Muscle layer of duodenum (tissue), 2 donors: Measurements from ENCODE around the gene ICA1.
"Not testable (repeated sequence)": the region's sequence is repeated elsewhere in the genome, so short reads cannot be mapped to it uniquely, and the experiment has no call there.

Source experiments
- H3K27ac ChIP-seq: one replicate; pipeline ENCODE4 v1.7.0; 2013; ENCODE audit warnings: mild to moderate bottlenecking, low read length
- H3K27me3 ChIP-seq: one replicate; pipeline ENCODE4 v1.7.0; 2013; ENCODE audit warnings: low read depth, mild to moderate bottlenecking, control low read depth, low read length
- H3K36me3 ChIP-seq, 2 donors: one replicate each; pipeline ENCODE4 v1.7.0; 2013; ENCODE audit warnings: low read length in 2 of 2, control low read depth in 1 of 2, mild to moderate bottlenecking in 1 of 2; ENCODE audit not compliant: insufficient read depth in 2 of 2, control insufficient read depth in 1 of 2
- H3K4me1 ChIP-seq, 2 donors: one replicate each; pipeline ENCODE4 v1.7.0; 2013; ENCODE audit warnings: low read length in 2 of 2, mild to moderate bottlenecking in 2 of 2, control low read depth in 1 of 2, moderate library complexity in 1 of 2; ENCODE audit not compliant: insufficient read depth in 2 of 2, control insufficient read depth in 1 of 2
- H3K4me3 ChIP-seq, 2 donors: one replicate each; pipeline ENCODE4 v1.7.0; 2013; ENCODE audit warnings: low read length in 2 of 2, low read depth in 1 of 2, mild to moderate bottlenecking in 1 of 2
- H3K9me3 ChIP-seq, 2 donors: one replicate each; pipeline ENCODE4 v1.7.0; 2013; ENCODE audit warnings: low read length in 2 of 2, control low read depth in 1 of 2, mild to moderate bottlenecking in 1 of 2; ENCODE audit not compliant: control insufficient read depth in 1 of 2
- donor health status: healthy.

Gene ICA1

DNA sequence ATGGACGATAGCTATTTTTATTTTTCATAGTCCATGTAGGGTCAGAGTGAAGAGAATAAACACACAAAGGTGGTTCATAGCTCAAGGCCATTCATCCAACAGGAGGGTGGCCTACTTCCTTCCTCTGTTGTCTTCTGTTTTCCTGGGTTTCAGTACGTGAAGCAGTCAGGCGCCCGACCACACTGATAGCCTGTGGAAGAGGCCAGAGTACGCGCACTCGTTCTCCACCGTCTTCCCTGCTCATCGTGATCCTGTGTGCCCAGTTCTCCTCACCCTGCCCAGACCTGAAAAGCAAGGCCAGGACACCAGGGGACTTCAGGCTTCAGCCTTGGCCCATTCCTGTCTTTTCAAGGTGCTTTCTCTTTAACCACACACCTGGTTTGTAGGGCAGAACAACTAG, 158.7 kb downstream of the ICA1 start:
- Histone ChIP-seq H3K4me3 (no peak overlapping the region), H3K27ac (no peak overlapping the region), H3K9me3 (peaks cover 0 to 8% of the 10 kb centered on the region in 2 donors), H3K27me3 (no peaks in the 10 kb centered on the region), H3K4me1 (no peaks in the 10 kb centered on the region), H3K36me3 (no peaks in the 10 kb centered on the region)

DNA sequence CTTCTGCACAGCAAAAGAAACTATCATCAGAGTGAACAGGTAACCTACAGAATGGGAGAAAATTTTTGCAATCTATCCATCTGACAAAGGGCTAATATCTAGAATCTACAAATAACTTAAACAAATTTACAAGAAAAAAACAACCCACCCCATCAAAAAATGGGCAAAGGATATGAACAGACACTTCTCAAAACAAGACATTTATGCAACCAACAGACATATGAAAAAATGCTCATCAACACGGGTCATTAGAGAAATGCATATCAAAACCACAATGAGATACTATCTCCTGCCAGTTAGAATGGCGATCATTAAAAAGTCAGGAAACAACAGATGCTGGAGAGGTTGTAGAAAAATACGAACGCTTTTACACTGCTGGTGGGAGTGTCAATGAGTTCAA, 160.7 kb downstream of the ICA1 start:
- not testable (repeated sequence) for H3K27me3 ChIP-seq, H3K9me3 ChIP-seq, H3K36me3 ChIP-seq, H3K27ac ChIP-seq, H3K4me1 ChIP-seq, H3K4me3 ChIP-seq

DNA sequence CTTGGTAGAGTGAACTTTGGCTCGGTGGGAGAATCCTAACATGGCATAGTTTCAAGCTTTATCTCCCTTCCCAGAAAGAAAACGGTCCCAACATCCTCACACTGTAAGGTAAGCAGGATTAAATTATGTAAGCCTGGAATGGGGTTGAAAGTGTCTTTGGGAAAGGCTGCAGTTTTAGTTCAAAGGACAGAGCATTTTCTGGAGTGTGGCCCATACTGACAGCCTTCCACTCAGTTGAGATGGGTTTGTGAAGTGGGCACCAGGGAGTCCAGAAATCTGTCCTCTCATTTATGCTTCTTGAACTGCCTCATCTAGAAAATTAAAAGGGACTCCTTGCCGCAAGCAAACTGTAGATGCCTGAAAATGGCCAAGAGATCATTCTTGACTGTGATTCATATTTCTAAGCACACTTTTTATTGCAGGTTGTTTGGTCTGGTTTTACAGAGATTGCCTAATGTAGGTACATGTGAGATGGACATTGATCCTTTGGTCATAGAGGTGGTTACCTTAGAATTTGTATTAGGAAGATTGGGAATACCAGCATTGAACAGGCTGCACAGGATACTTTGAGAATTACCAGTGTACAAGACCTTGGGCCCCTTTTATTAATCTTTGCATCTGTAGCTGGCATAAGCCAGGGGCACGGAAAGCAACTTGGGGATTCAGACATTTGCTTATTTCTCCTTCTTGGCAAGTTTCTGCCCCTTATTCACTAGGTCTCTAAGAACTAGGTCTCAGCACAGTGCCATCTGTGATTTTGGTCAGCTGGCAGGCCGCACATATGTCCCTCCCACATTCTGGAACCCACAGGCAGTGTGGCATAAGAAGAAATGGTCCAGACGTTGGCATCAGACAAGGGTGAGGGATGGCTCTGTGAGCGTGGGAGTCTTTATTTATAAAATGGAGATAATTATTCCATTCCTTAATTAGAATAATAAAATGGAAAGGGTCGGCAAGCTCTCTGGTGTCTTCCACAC, 167.5 kb downstream of the ICA1 start:
- Histone ChIP-seq H3K4me3 (no peak overlapping the region), H3K36me3 (no peaks in the 10 kb centered on the region), H3K27ac (no peak overlapping the region), H3K9me3 (peaks cover 0 to 2% of the 10 kb centered on the region in 2 donors), H3K27me3 (no peaks in the 10 kb centered on the region), H3K4me1 (no peaks in the 10 kb centered on the region)

DNA sequence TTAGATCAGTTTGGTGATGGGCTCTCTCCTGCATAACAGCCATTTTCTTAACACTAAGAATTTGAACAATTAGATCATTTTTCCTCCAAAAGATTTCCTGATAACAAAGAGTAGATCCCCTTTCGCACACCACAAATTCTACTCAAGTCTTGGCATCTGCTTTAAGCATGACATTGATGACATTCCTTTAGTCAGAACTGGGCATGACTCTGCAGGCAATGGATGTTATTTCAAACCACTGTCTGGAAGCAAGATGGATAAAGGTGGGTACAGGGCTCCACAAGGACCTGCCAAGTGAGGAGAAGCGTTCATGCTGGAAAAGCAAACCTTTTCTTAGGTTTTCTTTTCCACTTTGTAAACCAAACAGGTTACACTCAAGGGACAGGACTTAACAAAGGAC, 169.8 kb downstream of the ICA1 start:
- Histone ChIP-seq H3K4me3 (no peak overlapping the region), H3K36me3 (peaks cover 0 to 4% of the 10 kb centered on the region in 2 donors), H3K9me3 (no peaks in the 10 kb centered on the region), H3K4me1 (no peaks in the 10 kb centered on the region), H3K27me3 (no peaks in the 10 kb centered on the region), H3K27ac (no peak overlapping the region)

DNA sequence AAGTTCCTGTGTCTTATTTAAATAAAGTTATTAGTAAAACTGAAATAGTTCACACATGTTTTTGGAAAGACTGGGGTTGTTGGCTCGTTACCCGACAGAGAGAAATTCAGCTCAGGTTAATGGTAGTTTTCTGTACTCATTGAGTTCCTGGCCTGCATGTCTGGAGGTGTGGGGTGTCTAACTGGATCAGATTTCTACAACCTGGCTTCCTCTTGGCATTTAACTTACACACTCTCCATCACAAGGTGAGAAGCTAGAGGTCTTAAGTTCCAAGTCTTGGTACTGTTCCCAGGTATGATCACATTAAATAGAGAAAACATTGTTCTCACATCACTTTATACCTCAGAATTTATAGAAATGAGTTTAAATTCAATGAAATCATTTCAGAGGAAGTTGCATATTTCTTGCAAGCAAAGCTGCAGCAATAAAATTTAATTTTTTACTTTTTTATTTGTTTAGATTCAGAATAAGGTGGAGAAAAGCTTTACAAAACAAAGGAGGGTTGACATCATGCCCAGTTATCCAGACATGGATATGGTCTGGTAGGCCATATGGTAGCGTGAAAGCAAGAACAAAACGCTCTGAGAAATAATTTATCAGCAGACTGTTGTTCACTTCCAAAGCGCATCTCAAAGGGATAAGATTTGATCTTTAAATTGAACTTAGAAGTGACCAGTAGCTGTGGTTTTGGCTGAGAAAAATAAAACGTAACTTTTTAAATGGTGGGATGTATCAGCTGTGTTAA, 172.8 kb downstream of the ICA1 start:
- H3K27ac ChIP-seq, result no peak overlapping the region
- no peaks in the 10 kb centered on the region for H3K27me3 ChIP-seq
- peaks cover 6 to 19% of the 10 kb centered on the region in 2 donors for H3K36me3 ChIP-seq
- H3K9me3 ChIP-seq, result no peaks in the 10 kb centered on the region
- H3K4me3 ChIP-seq, result no peak overlapping the region
- H3K4me1 ChIP-seq, result no peaks in the 10 kb centered on the region

DNA sequence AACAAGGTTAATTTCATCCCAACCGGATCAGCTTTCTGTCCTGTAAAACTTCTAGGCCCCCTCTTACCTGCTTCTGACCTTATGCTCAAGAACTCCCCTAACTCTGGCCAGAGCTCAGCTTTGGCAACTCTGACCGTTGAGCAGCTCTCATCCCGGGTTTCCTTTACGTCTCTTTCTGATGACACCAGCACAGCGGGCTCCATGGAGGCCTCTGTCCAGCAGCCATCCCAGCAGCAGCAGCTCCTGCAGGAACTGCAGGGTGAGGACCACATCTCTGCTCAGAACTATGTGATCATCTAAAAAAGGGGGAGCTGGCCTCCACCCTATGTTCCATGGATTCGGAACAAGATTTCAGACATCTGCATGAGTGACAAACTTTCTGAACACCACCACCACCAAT, 175.7 kb downstream of the ICA1 start:
- Histone ChIP-seq H3K36me3 (peaks cover 6 to 19% of the 10 kb centered on the region in 2 donors), H3K9me3 (no peaks in the 10 kb centered on the region), H3K27ac (no peak overlapping the region), H3K4me3 (no peak overlapping the region), H3K27me3 (no peaks in the 10 kb centered on the region), H3K4me1 (no peaks in the 10 kb centered on the region)

DNA sequence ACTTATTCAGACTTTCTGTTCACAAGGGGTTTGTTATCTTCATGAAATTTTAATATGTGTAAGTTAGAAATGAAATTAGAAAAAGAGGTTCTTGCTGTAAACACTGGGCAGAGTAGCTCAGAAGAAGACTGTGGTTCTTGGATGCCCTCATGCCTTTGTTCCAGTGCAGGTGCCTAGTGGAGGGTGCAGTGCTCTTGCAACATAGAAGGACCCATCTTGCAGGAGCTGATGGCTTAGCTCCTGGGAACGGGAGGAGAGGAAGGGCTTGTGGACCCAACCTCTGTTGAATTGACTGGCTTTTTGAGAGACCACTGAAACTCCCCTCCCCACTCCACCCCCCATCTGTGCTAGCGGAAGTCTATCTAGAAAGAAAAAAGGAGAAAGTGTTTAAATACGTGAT, 176.5 kb downstream of the ICA1 start:
- Histone ChIP-seq H3K9me3 (no peaks in the 10 kb centered on the region), H3K4me1 (no peaks in the 10 kb centered on the region), H3K36me3 (peaks cover 6 to 19% of the 10 kb centered on the region in 2 donors), H3K27me3 (no peaks in the 10 kb centered on the region), H3K27ac (no peak overlapping the region), H3K4me3 (no peak overlapping the region)

DNA sequence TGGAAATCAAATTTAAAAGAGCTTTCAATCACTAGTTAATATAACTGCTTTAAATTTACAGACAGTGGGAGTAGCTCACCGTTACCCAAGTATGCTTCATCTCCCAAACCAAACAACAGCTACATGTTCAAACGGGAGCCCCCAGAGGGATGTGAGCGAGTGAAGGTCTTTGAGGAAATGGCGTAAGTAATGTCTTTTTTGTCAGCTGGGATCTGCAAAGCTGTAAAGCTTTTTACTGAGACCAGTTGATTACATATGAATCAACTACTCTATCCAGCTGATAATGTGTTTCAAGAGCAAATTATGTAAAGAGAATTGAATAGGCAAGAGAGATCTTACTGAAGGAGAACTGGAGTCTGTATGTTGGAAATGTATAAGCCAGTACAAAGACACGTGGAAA, 177.1 kb downstream of the ICA1 start:
- H3K4me1 ChIP-seq, result no peaks in the 10 kb centered on the region
- H3K27ac ChIP-seq, result no peak overlapping the region
- no peaks in the 10 kb centered on the region for H3K27me3 ChIP-seq
- H3K9me3 ChIP-seq, result no peaks in the 10 kb centered on the region
- H3K4me3 ChIP-seq, result no peak overlapping the region
- H3K36me3 ChIP-seq, result peaks cover 6 to 19% of the 10 kb centered on the region in 2 donors

DNA sequence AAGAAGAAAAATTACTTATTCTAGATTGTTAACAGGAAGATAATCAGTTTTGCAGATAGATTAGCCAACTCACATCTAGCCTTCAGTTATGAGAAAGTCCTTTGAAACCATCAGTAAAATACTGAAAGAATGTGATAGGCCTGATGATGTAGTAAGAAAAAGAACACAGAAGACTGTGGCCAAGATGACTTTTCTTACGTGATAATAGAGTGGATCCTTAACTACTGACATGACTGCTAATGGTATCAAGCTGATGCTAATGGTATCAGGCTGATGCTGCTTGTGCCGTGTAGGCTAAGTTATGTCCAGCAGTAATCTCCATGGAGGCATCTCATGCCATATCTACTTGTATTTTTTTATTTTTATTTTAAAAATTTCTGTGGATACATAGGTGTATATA, 179.2 kb downstream of the ICA1 start:
- Histone ChIP-seq H3K4me3 (no peak overlapping the region), H3K27ac (no peak overlapping the region), H3K36me3 (peaks cover 6 to 19% of the 10 kb centered on the region in 2 donors), H3K9me3 (no peaks in the 10 kb centered on the region), H3K27me3 (no peaks in the 10 kb centered on the region), H3K4me1 (no peaks in the 10 kb centered on the region)

DNA sequence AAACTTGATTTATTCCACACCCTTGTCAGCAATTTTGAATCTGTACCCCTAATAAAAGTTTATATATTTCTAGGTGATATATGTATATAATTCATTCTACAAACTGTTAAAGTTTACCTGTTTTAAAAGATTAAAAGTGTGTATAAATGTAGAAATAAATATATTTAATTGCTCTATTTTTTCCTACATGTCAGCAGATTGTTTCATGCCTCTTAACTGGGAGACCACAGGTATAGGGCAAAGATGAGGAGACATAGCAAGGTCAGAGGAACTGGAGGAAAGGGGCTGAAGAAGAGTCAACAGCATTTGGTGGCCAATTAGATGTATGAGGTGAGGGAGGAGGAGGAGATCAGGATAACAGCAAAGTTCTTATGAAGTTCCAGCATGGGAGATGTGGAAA, 183.5 kb downstream of the ICA1 start:
- H3K4me3 ChIP-seq, result no peak overlapping the region
- H3K27ac ChIP-seq, result no peak overlapping the region
- no peaks in the 10 kb centered on the region for H3K4me1 ChIP-seq
- H3K9me3 ChIP-seq, result no peaks in the 10 kb centered on the region
- no peaks in the 10 kb centered on the region for H3K27me3 ChIP-seq
- H3K36me3 ChIP-seq, result no peaks in the 10 kb centered on the region

DNA sequence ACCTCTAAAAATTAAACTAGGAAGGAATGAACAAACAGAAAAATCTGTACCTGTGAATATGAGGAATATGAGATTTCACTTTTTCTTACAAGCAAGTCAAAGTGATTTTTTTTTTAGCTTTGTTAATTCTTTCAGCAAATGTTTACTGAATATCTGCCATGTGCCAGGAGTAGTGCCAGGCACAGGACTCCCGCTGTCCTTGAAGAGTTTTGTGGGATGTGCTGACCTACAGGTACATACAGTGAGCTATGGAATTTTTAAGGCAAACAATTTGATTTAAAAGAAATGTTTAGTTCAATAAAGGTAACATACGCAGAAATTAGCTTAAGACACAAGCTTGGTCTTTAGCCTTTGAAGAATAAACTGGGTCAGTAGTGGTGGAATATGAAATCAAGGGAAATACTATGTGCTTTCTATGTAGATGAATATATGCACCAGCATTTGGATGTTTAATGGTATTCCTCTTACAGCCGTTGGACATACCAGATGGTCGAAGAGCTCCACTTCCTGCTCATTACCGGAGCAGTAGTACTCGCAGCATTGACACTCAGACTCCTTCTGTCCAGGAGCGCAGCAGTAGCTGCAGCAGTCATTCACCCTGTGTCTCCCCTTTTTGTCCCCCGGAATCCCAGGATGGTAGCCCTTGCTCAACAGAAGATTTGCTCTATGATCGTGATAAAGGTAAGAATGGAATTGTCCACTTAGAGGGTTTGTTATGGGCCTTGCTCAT, 191.4 kb downstream of the ICA1 start:
- Histone ChIP-seq H3K4me3 (no peak overlapping the region), H3K9me3 (no peaks in the 10 kb centered on the region), H3K36me3 (peaks cover 0 to 5% of the 10 kb centered on the region in 2 donors), H3K27ac (no peak overlapping the region), H3K4me1 (peaks cover 0 to 13% of the 10 kb centered on the region in 2 donors), H3K27me3 (no peaks in the 10 kb centered on the region)
